Hepatocyte (in vitro differentiated cells): ENCODE results near the gene PPARA.

Source experiments
- CTCF ChIP-seq: fragments of 200-600 bp; sonication (generic); IDR thresholded peaks from 2 replicates; pipeline ENCODE4 v1.5.1; 2016; ENCODE audit warnings: antibody characterized with exemption, mild to moderate bottlenecking; ENCODE audit not compliant: poor library complexity
- EZH2 ChIP-seq: fragments of 200-600 bp; sonication (generic); IDR thresholded peaks from 2 replicates; pipeline ENCODE4 v1.6.1; 2016; ENCODE audit warnings: antibody characterized with exemption, mild to moderate bottlenecking, borderline replicate concordance
- EZH2phosphoT487 ChIP-seq: fragments of 200-600 bp; sonication (generic); IDR thresholded peaks from one replicate; pipeline ENCODE4 v1.6.1; 2018; ENCODE audit warnings: antibody characterized with exemption, mild to moderate bottlenecking, low read depth, moderate library complexity; ENCODE audit not compliant: unreplicated experiment, severe bottlenecking

GRCh38 chr22:46159212-46159611 is 8.9 kb downstream of the PPARA start:
- TF ChIP-seq EZH2 (no peak), CTCF (no peak), EZH2phosphoT487 (no peak)
